NCI-H1930 (cell line): ENCODE results near the gene GFER.
A peak's percentile ranks its signal among the peaks of the same experiment; 100 is the strongest.

ENCODE experiments used
- DNase-seq, 2 experiments: peaks; one replicate each; lab custom pipeline; 2025; lab: John Stamatoyannopoulos, UW

Gene GFER

GRCh38 chr16:1990351-1991134 lies 6.5 kb downstream of the GFER start:
- DNase-seq, result peak; percentile 64 to 72

GRCh38 chr16:1991135-1991551 lies 7.2 kb downstream of the GFER start:
- no peak for DNase-seq

GRCh38 chr16:1991588-1991947 lies 7.6 kb downstream of the GFER start:
- DNase-seq, result no peak

GRCh38 chr16:1991948-1992703 lies 8.1 kb downstream of the GFER start:
- no peak for DNase-seq

GRCh38 chr16:1992704-1993317 lies 8.8 kb downstream of the GFER start:
- DNase-seq, result no peak

- DNase-seq, result no peak
Measured at GRCh38 chr16:1993731-1994131, 9.7 kb downstream of the GFER start.

- no peak for DNase-seq
Measured at GRCh38 chr16:1997494-1998359, 13.7 kb downstream of the GFER start.

GRCh38 chr16:1998360-1998835 lies 14.4 kb downstream of the GFER start:
- no peak for DNase-seq

GRCh38 chr16:1998852-1999801 lies 15.1 kb downstream of the GFER start:
- no peak for DNase-seq

GRCh38 chr16:1999866-2000514 lies 16.0 kb downstream of the GFER start:
- DNase-seq, result no peak

- DNase-seq, result no peak
Measured at GRCh38 chr16:2001035-2001434, 17.0 kb downstream of the GFER start.

- DNase-seq, result no peak
Measured at GRCh38 chr16:2001456-2002355, 17.7 kb downstream of the GFER start.

GRCh38 chr16:2002406-2003230 lies 18.6 kb downstream of the GFER start:
- DNase-seq, result no peak

- no peak for DNase-seq
Measured at GRCh38 chr16:2003231-2003826, 19.3 kb downstream of the GFER start.

GRCh38 chr16:2003827-2004641 lies 20.0 kb downstream of the GFER start:
- DNase-seq, result peak; percentile 98

GRCh38 chr16:2004795-2005517 lies 21.0 kb downstream of the GFER start:
- DNase-seq, result no peak
